Amniotic epithelial cell (primary cell): ENCODE measurements around the gene MED16.
"Not testable (repeated sequence)": the region's sequence is repeated elsewhere in the genome, so short reads cannot be mapped to it uniquely, and the experiment has no call there.

Experiments
- DNase-seq: peaks from one replicate; pipeline ENCODE4 v3.0.0-alpha.2; 2010; ENCODE audit warnings: low read depth

MED16 gene

GRCh38 chr19:911197-912033 lies 18.4 kb upstream of the MED16 start:
- no peak for DNase-seq

DNA sequence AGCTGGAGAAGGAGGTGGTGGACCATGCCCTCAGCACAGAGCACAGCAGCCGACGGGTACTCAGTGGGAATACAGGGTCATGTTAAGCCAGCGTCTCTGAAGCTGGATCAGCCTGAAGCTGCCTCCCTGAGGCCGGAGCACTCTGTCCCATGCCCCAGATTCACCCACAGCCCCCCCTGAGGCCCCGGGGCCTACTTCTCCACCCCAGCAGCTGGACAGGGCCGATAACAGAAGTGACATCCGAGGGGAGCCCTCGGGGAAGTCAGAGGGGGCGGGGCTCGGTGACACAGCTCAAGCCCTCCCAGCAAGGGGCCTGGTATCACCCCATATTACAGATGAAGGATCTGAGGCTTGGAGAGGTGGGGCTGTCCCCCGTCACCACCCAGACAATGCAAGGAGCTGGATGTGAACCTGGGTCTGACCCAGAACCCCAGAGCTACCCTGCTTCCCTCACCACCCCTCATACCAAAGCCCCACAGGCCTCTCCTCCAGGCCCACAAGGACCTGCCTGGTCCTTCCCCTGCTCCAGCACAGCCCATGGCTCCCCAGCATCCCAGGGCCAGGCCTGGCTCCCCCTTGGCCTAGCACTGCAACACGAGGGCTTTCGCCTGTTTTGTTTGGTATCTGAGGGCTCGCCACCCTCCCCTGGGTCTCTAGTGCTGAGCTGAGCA lies 14.3 kb upstream of the MED16 start:
- DNase-seq, result no peak

DNA sequence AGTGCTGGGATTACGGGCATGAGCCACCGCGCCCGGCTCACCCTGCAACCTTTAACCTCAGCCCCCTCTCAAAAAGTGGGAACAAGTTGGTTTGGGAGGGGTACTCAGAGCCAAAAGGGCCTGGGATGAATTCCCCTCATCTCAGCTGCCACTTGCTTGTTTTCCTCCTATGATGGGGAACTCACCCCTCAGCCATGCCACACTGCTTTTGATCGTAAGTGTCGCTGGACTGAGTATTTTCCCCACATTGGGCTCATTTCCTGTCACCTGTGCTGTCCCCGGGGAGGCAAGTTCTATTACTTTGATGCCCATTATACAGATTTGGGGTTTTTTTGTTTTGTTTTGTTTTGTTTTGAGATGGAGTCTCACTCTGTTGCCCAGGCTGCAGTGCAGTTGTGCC lies 13.5 kb upstream of the MED16 start:
- no peak for DNase-seq

GRCh38 chr19:904545-904944 lies 11.6 kb upstream of the MED16 start:
- no peak for DNase-seq

DNA sequence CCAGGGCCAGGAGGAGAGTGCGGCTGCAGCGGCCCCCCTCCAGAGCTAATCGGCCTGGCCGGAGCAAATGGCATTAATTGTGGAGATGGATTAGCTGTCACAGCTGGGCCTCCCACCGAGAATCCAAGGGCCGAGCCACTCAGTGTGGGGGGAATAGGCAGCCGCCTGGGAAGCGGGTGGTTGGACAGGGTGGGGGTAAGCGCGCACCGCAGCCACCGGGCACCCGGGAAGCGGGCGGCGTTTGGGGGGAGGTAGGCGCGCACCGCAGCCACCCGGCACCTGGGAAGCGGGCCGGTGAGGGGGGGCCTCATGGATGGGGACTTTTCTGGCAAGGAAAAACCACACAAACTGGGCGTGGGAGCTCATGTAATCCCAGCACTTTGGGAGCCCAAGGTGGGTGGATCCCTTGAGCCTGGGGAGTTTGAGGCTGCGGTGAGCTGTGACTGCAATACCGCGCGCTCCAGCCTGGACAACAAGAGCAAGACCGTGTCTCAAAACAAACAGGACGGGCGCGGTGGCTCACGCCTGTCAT lies 10.3 kb upstream of the MED16 start:
- peak; percentile 38 for DNase-seq

GRCh38 chr19:902446-903226 lies 9.6 kb upstream of the MED16 start:
- no peak for DNase-seq

GRCh38 chr19:902093-902370 lies 9.0 kb upstream of the MED16 start:
- no peak for DNase-seq

DNA sequence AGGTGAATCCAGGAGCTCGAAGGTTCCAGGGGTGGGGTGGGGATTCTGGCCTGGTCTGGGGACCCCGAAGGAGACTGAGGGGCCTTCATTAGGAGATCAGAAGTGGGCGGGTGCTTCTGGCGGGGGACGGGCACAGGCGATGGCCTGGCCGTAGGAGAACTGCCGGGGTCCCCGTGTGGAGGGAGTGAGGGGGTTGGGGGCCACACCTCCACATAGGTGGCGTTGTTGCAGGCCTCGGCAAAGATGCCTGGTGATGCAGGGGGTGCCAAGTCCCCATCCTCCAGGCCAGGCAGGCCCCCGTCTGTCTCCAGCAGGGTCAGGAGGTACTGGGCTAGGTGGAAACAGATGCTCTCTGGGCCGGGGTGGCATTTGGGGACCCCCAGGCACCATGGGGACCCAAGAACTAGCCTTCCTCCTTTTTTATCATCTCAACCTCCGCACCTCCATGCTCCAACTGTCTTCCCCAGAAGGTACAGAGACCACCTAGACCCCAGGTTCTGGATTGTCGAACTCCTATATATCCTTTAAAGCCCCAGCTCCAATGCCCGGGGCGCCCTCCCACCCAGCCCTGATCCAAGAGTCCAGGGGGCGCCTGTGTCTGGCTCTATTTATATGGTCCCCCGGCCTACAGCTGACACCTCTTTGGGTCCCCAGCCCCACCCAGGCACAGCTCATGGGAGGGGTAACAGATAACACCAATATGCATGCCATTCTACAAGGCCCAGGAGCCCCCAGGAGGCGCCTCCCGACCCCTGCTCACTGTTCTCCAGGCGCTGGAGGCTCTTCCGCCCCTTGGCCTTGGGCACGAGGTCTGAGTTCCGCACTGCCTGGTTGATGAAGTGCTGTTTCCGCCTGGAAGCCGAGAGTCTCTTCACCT lies 8.5 kb upstream of the MED16 start:
- no peak for DNase-seq

- no peak for DNase-seq
Observed at GRCh38 chr19:900302-901111, 7.5 kb upstream of the MED16 start.

DNA sequence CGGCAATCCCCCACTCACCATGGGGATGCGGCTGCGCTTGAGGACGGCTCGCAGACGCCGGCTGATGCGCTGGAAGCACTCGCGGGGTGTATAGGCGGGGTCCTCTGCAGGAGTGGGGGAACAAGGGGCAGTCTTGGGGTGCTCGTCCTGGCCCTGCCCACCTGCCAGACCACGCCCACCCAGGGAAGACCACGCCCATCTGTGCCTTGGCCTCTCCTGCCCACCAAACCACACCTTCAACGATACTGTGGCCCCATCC lies 7.0 kb upstream of the MED16 start:
- DNase-seq, result no peak

DNA sequence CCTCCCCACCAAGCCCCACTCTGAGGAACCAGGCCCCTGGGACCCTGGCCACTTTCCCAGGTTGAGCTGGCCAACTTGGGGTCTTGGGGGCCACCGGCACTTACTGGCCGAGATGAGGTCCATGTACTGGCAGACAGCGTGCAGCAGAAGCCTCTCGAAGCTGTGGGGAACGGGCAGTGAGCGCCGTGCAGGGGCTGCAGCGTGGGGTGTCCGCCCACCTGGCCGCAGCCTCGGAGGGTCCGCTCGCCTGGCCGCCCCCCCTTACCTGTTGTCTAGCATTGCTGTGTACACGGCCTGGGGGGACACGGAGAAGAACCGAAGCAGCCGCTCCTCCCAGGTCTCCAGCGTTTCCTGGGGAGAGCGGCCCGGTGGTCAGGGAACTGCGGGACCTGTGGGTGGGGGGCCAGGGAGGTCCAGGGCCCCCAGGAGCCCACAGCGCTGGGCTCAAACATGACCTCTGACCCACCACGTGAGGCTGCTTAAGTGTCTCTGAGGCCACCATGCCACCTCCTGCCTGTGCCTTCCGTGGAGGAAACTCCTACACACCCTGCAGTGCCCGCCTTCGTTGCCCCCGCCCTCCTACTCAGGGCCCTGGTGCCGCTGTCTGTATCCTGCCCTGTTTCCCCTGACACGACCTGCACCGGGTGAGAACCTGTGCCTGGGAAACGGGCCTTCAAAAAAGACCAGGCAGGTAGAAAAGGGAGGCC lies 6.5 kb upstream of the MED16 start:
- DNase-seq, result no peak

DNA sequence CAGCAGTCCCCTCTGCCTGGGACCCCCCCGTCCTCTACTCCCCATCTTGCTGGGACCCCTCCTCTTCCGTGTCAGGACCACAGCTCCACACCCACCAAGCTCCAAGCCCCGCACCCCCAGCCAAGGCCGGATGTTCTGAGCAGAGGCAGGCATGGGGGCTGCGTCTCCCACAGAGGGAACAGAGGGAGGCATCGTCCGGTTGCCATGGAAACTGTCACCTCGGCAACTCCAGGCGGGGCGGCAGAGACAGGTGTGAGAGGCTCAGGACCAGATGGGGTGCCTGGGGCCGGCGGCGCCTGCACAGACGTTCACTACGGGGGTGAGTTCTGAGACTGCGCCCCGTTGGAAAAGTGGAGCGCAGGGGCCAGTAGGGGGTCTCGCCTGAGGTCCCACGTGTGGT lies 5.7 kb upstream of the MED16 start:
- peak; percentile 28 for DNase-seq

- DNase-seq, result no peak
Observed at GRCh38 chr19:897442-898039, 4.6 kb upstream of the MED16 start.

GRCh38 chr19:896999-897398 lies 4.0 kb upstream of the MED16 start:
- DNase-seq, result no peak

- no peak for DNase-seq
Observed at GRCh38 chr19:896434-896833, 3.4 kb upstream of the MED16 start.

DNA sequence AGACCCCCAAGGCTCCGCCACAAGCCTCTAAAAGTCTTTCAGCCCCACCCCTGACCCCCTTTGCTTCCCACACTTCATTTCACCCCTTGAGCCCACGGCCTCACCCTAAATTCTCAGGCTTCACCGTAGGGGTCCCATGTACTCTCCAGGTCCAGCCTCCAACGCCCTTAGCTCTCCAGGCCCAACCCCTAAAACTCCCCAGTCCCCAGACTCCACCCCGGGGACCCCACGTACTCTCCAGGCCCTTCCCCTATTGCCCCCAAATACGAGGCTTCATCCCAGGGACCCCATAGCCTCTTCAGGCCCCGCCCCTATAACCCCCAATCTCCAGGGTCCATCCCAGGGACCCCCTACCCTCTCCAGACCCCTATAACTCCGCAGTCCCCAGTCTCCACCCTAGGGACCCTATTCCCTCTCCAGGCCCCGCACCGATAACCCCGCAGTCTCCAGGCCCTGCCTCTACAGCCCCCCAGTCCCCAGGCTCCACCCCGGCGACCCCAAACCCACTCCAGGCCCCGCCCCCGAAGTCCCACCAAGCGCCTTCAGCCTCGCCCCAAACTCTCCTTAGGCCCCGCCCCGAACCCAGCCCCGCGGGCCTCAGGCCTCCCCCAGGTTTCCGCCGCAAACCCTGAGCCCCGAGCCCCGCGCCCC lies 619 bp downstream of the MED16 start:
- DNase-seq, result no peak

- not testable (repeated sequence) for DNase-seq
Observed at GRCh38 chr19:891421-892200, 1.4 kb downstream of the MED16 start.

DNA sequence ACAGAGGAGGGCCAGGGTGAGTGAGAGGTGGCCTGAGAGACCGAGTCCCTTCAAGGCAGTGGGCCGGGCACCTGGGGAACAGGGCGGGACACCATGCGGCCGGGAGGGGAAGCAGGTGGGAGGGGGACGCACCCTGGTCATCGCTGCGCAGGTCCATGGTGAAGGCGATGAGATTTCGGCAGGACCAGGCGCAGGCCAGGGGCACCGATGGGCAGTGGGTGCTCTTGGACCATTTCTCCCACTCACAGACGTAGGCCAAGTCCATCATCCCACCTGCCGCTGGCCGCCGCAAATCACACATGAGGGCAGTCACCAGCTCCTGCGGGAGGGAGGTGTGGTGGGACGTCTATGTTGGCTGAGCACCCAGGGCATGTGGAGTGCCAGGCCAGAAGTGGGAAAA lies 2.2 kb downstream of the MED16 start:
- no peak for DNase-seq
